ENCODE measurements around the gene DGKQ.
"Not testable (repeated sequence)": the region's sequence is repeated elsewhere in the genome, so short reads cannot be mapped to it uniquely, and the experiment has no call there.

Gene DGKQ

GRCh38 chr4:924107-925096, 49.0 kb downstream of the DGKQ start:
- no peak for DNase-seq (ENCODE audit: low read depth)

DNA sequence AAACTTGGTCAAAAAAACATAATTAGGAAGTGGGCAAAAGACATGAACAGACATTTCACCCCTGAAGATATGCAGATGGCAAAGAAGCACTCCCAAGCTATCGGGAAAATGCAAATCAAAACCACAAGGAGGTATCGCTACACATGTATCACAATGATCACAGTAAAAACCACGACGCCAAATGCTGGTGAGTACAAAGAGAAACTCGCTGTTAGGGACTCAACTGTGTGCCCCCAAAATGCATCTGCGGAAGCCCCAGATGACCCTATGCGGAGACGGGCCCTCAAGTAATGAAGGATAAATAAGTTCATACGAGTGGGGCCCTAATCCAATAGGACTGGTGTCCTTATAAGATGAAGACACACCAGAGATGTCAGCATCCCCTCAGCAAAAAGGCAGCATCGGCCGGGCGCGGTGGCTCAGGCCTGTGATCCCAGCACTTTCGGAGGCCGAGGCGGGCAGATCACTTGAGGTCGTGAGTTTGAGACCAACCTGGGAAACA, 51.5 kb downstream of the DGKQ start:
- no peak for DNase-seq (ENCODE audit: low read depth)

DNA sequence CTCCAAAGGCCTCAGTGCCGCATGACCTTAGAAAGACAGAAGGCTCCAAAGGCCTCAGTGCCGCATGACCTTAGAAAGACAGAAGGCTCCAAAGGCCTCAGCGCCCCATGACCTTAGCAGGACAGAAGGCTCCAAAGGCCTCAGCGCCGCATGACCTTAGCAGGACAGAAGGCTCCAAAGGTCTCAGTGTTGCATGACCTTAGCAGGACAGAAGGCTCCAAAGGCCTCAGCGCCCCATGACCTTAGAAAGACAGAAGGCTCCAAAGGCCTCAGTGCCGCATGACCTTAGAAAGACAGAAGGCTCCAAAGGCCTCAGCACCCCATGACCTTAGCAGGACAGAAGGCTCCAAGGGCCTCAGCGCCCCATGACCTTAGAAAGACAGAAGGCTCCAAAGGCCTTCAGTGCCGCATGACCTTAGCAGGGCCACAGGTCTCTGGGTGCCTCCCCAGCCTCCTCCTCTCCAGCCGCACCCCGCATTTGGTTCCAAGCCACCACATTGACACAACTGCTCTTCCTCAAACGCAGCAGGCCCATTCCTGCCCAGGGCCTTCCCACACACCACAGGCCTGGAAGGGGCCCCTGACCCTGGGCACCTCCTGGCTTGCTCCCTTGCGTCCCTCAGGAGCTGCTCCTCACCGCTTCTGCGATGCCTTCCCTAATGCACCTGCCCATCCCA, 54.2 kb downstream of the DGKQ start:
- DNase-seq (ENCODE audit: low read depth) = not testable (repeated sequence)

GRCh38 chr4:918591-918990, 54.8 kb downstream of the DGKQ start:
- not testable (repeated sequence) for DNase-seq (ENCODE audit: low read depth)

DNA sequence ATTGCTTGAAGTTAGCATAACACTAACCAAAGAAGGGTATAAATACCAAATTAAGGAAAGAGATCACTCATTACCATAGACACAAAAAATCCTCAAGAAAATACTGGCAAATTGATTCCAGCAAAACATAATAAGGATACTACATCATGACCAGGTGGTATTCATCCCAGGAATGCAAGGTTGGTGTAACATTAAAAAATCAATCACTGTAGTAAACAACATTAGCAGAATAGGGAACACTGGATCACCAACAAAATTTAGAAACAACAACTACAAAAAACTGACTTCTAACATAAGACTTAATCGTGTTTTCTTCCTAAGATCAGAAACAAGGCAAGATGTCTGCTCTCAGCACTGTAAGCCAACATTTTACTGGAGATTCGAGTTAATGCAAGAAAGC, 55.4 kb downstream of the DGKQ start:
- no peak for DNase-seq (ENCODE audit: low read depth)

- no peak for DNase-seq (ENCODE audit: low read depth)
Measured at GRCh38 chr4:917466-917865, 55.9 kb downstream of the DGKQ start.

DNA sequence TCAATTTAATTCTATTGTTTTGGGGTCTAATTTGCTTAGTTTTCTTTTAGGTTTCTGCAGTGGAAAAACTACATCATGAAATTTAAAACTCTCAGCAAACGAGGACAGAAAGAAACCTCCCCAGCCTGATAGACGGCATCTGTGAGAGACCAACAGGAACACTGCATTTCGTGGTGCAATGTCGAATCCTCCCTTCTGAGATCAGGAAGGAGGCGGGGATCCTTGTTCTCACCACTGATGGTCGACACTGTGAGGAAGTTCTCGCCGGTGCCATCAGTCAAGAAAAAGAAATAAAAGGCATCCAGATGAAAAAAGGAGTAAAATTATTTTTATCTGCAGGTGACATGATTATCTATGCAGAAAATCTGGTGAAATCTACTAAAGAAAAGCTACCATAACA, 57.8 kb downstream of the DGKQ start:
- DNase-seq (ENCODE audit: low read depth) = no peak

DNA sequence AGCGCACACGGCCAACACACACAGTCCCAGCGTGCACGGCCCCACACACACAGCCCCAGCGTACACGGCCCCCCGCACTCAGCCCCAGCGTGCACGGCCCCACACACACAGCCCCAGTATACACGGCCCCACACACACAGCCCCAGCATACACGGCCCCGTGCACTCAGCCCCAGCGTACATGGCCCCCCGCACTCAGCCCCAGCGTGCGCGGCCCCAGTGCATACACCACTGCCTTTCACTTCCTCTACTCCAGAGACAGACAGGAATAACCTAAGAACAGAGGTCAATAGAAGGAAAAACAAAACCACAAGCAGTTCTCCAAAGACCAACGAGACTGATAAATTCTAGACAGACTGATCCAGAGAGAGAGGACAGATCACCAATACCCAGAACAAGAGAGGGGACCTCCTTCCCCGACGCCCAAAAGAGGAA, 58.3 kb downstream of the DGKQ start:
- no peak for DNase-seq (ENCODE audit: low read depth)

DNA sequence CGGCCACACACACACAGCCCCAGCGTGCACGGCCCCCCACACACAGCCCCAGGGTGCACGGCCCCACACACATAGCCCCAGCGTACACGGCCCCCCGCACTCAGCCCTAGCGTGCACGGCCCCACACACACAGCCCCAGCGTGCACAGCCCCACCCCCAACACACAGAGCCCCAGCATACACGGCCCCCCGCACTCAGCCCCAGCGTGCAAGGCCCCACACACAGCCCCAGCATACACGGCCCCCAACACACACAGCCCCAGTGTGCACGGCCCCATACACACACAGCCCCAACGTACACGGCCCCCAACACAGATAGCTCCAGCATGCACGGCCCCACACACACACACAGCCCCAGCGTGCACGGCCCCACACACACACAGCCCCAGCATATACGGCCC, 58.8 kb downstream of the DGKQ start:
- DNase-seq (ENCODE audit: low read depth) = no peak

DNA sequence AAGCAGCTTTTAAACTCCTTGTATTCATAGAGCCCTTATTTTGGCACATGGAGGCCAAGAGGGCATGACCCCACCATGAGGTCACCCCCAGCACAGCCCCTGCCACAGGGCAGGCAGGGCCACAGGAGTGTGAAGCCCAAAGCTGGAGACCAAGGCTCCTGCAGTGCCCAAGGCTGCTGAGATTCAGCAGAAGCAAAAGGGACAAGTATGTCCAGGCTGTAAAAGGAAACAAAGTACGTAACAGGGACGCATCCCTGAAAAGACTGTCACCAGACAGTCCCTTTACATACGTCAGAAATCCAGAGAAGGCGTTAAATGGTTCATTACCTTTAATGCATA, 60.1 kb downstream of the DGKQ start:
- DNase-seq (ENCODE audit: low read depth) = no peak

GRCh38 chr4:912548-913279, 60.7 kb downstream of the DGKQ start:
- DNase-seq (ENCODE audit: low read depth) = no peak

GRCh38 chr4:911871-912490, 61.4 kb downstream of the DGKQ start:
- no peak for DNase-seq (ENCODE audit: low read depth)

- no peak for DNase-seq (ENCODE audit: low read depth)
Measured at GRCh38 chr4:911221-911751, 62.1 kb downstream of the DGKQ start.

- DNase-seq (ENCODE audit: low read depth) = no peak
Measured at GRCh38 chr4:910366-911091, 62.8 kb downstream of the DGKQ start.

DNA sequence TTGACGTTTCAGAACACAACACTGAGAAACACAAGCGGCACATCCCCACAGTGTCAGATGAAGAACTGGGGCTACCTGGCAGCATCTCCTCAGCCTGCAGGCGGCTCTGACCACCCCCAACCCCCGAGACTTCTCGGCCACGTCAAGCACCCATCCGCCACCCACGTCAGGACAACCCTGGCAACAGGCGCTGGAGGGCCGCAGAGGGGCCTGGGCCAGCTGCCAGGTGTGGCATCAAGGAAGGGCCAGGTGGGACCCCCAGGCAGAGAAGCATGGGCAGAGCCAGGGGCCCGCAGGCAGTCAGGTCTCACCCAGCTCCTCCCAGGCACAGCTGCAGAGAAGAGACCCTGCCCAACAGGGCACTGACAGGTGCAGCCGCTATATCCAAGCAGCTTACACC, 63.5 kb downstream of the DGKQ start:
- no peak for DNase-seq (ENCODE audit: low read depth)

GRCh38 chr4:909131-909571, 64.2 kb downstream of the DGKQ start:
- DNase-seq (ENCODE audit: low read depth) = no peak

Data from non-pigmented ciliary epithelial cell (primary cell).